Muscle layer of duodenum (tissue), 2 donors: ENCODE data around the gene BTBD9.

Source experiments
- H3K27ac ChIP-seq: one replicate; pipeline ENCODE4 v1.7.0; 2013; ENCODE audit warnings: mild to moderate bottlenecking, low read length
- H3K27me3 ChIP-seq: one replicate; pipeline ENCODE4 v1.7.0; 2013; ENCODE audit warnings: low read depth, mild to moderate bottlenecking, control low read depth, low read length
- H3K36me3 ChIP-seq, 2 donors: one replicate each; pipeline ENCODE4 v1.7.0; 2013; ENCODE audit warnings: low read length in 2 of 2, control low read depth in 1 of 2, mild to moderate bottlenecking in 1 of 2; ENCODE audit not compliant: insufficient read depth in 2 of 2, control insufficient read depth in 1 of 2
- H3K4me1 ChIP-seq, 2 donors: one replicate each; pipeline ENCODE4 v1.7.0; 2013; ENCODE audit warnings: low read length in 2 of 2, mild to moderate bottlenecking in 2 of 2, control low read depth in 1 of 2, moderate library complexity in 1 of 2; ENCODE audit not compliant: insufficient read depth in 2 of 2, control insufficient read depth in 1 of 2
- H3K4me3 ChIP-seq, 2 donors: one replicate each; pipeline ENCODE4 v1.7.0; 2013; ENCODE audit warnings: low read length in 2 of 2, low read depth in 1 of 2, mild to moderate bottlenecking in 1 of 2
- H3K9me3 ChIP-seq, 2 donors: one replicate each; pipeline ENCODE4 v1.7.0; 2013; ENCODE audit warnings: low read length in 2 of 2, control low read depth in 1 of 2, mild to moderate bottlenecking in 1 of 2; ENCODE audit not compliant: control insufficient read depth in 1 of 2
- donor health status: healthy.

The BTBD9 gene

GRCh38 chr6:38396209-38396608 lies 243.5 kb downstream of the BTBD9 start:
- no peaks in the 10 kb centered on the region for H3K4me1 ChIP-seq
- H3K4me3 ChIP-seq: no peak overlapping the region
- no peaks in the 10 kb centered on the region for H3K36me3 ChIP-seq
- H3K9me3 ChIP-seq: no peaks in the 10 kb centered on the region
- H3K27ac ChIP-seq: no peak overlapping the region
- H3K27me3 ChIP-seq: no peaks in the 10 kb centered on the region

- H3K4me1 ChIP-seq: no peaks in the 10 kb centered on the region
- H3K4me3 ChIP-seq: no peak overlapping the region
- no peaks in the 10 kb centered on the region for H3K27me3 ChIP-seq
- H3K27ac ChIP-seq: no peak overlapping the region
- H3K9me3 ChIP-seq: no peaks in the 10 kb centered on the region
- H3K36me3 ChIP-seq: no peaks in the 10 kb centered on the region
Measured at GRCh38 chr6:38393986-38394385, 245.7 kb downstream of the BTBD9 start.

GRCh38 chr6:38391626-38392579 lies 247.8 kb downstream of the BTBD9 start:
- Histone ChIP-seq H3K4me3 (no peak overlapping the region), H3K27me3 (no peaks in the 10 kb centered on the region), H3K27ac (no peak overlapping the region), H3K9me3 (no peaks in the 10 kb centered on the region), H3K36me3 (no peaks in the 10 kb centered on the region), H3K4me1 (peaks cover 0 to 3% of the 10 kb centered on the region in 2 donors)

- no peak overlapping the region for H3K27ac ChIP-seq
- no peak overlapping the region for H3K4me3 ChIP-seq
- H3K4me1 ChIP-seq: peaks cover 0 to 3% of the 10 kb centered on the region in 2 donors
- H3K9me3 ChIP-seq: no peaks in the 10 kb centered on the region
- H3K27me3 ChIP-seq: no peaks in the 10 kb centered on the region
- no peaks in the 10 kb centered on the region for H3K36me3 ChIP-seq
Measured at GRCh38 chr6:38391206-38391605, 248.5 kb downstream of the BTBD9 start.

GRCh38 chr6:38389875-38390274 lies 249.9 kb downstream of the BTBD9 start:
- no peak overlapping the region for H3K4me3 ChIP-seq
- H3K9me3 ChIP-seq: no peaks in the 10 kb centered on the region
- H3K27ac ChIP-seq: no peak overlapping the region
- peaks cover 0 to 3% of the 10 kb centered on the region in 2 donors for H3K4me1 ChIP-seq
- no peaks in the 10 kb centered on the region for H3K36me3 ChIP-seq
- H3K27me3 ChIP-seq: no peaks in the 10 kb centered on the region

- Histone ChIP-seq H3K4me3 (no peak overlapping the region), H3K27ac (no peak overlapping the region), H3K9me3 (no peaks in the 10 kb centered on the region), H3K4me1 (peaks cover 0 to 3% of the 10 kb centered on the region in 2 donors), H3K27me3 (no peaks in the 10 kb centered on the region), H3K36me3 (no peaks in the 10 kb centered on the region)
Measured at GRCh38 chr6:38387971-38388370, 251.8 kb downstream of the BTBD9 start.

GRCh38 chr6:38387461-38387860 lies 252.3 kb downstream of the BTBD9 start:
- Histone ChIP-seq H3K9me3 (no peaks in the 10 kb centered on the region), H3K4me3 (no peak overlapping the region), H3K4me1 (peaks cover 0 to 3% of the 10 kb centered on the region in 2 donors), H3K27ac (no peak overlapping the region), H3K27me3 (no peaks in the 10 kb centered on the region), H3K36me3 (no peaks in the 10 kb centered on the region)

- Histone ChIP-seq H3K27ac (no peak overlapping the region), H3K36me3 (no peaks in the 10 kb centered on the region), H3K4me1 (no peaks in the 10 kb centered on the region), H3K9me3 (no peaks in the 10 kb centered on the region), H3K4me3 (no peak overlapping the region), H3K27me3 (no peaks in the 10 kb centered on the region)
Measured at GRCh38 chr6:38378801-38379200, 260.9 kb downstream of the BTBD9 start.

- Histone ChIP-seq H3K27ac (no peak overlapping the region), H3K9me3 (no peaks in the 10 kb centered on the region), H3K4me3 (no peak overlapping the region), H3K36me3 (no peaks in the 10 kb centered on the region), H3K27me3 (no peaks in the 10 kb centered on the region), H3K4me1 (peaks cover 0 to 5% of the 10 kb centered on the region in 2 donors)
Measured at GRCh38 chr6:38375937-38376336, 263.8 kb downstream of the BTBD9 start.

GRCh38 chr6:38375341-38375740 lies 264.4 kb downstream of the BTBD9 start:
- H3K4me3 ChIP-seq: no peak overlapping the region
- no peaks in the 10 kb centered on the region for H3K36me3 ChIP-seq
- H3K4me1 ChIP-seq: peaks cover 0 to 11% of the 10 kb centered on the region in 2 donors

GRCh38 chr6:38371881-38372280 lies 267.8 kb downstream of the BTBD9 start:
- Histone ChIP-seq H3K4me1 (peaks cover 0 to 15% of the 10 kb centered on the region in 2 donors), H3K27me3 (no peaks in the 10 kb centered on the region), H3K4me3 (no peak overlapping the region), H3K27ac (no peak overlapping the region), H3K9me3 (no peaks in the 10 kb centered on the region), H3K36me3 (no peaks in the 10 kb centered on the region)

More at GRCh38 chr6:38375341-38375740, 264.4 kb downstream of the BTBD9 start:
- Histone ChIP-seq H3K9me3 (no peaks in the 10 kb centered on the region), H3K27me3 (no peaks in the 10 kb centered on the region), H3K27ac (no peak overlapping the region)
